Mesothelial cell of epicardium (in vitro differentiated cells): ENCODE measurements around the gene EFCAB8. TPM values are rescaled to one million over a fixed set of nuclear protein-coding genes. Genes with fewer than 3 reads are reported as not detected.

Experiments used
- DNase-seq, 2 experiments: peaks; one replicate each; pipeline ENCODE4 v3.0.0; 2021; ENCODE audit warnings: low spot score in 2 of 2; ENCODE audit not compliant: unreplicated experiment in 2 of 2
- H3K27ac Mint-ChIP-seq: 2 replicates; pipeline ENCODE4 v1.8.0; 2021; ENCODE audit warnings: mixed read lengths
- H3K27me3 Mint-ChIP-seq: 2 replicates; pipeline ENCODE4 v1.8.0; 2021; ENCODE audit warnings: low read depth, mixed read lengths
- H3K36me3 Mint-ChIP-seq: 2 replicates; pipeline ENCODE4 v1.8.0; 2021; ENCODE audit warnings: mixed read lengths
- H3K4me1 Mint-ChIP-seq: 2 replicates; pipeline ENCODE4 v1.8.0; 2021; ENCODE audit warnings: mixed read lengths
- H3K4me3 Mint-ChIP-seq: 2 replicates; pipeline ENCODE4 v1.8.0; 2021; ENCODE audit warnings: mild to moderate bottlenecking, moderate library complexity, mixed read lengths
- H3K9me3 Mint-ChIP-seq: 2 replicates; pipeline ENCODE4 v1.8.0; 2021; ENCODE audit warnings: mixed read lengths
- CTCF ChIP-seq: fragments of 200-600 bp; sonication (generic); IDR thresholded peaks from one replicate; pipeline ENCODE4 v1.5.0; 2021; ENCODE audit warnings: antibody characterized with exemption; ENCODE audit not compliant: unreplicated experiment
- total RNA-seq: library from RNA; stranded (reverse); gene quantifications from 3 replicates; pipeline ENCODE4 v1.2.1, GENCODE V29; 2021

EFCAB8 gene
- total RNA-seq, 1 donor from 2014 or later = 0.47 TPM

- H3K36me3 Mint-ChIP-seq = no peaks in the 10 kb centered on the region
Measured at GRCh38 chr20:32986331-32986966, 127.7 kb downstream of the EFCAB8 start.

GRCh38 chr20:32987044-32987825 is 128.5 kb downstream of the EFCAB8 start:
- peaks cover 4% of the 10 kb centered on the region for H3K4me1 Mint-ChIP-seq
- H3K4me3 Mint-ChIP-seq = no peak overlapping the region
- H3K9me3 Mint-ChIP-seq = no peaks in the 10 kb centered on the region
- DNase-seq = no peak
- H3K27ac Mint-ChIP-seq = no peak overlapping the region
- no peaks in the 10 kb centered on the region for H3K36me3 Mint-ChIP-seq
- H3K27me3 Mint-ChIP-seq = no peaks in the 10 kb centered on the region
- no peak for TF ChIP-seq CTCF

More at GRCh38 chr20:32986331-32986966, 127.7 kb downstream of the EFCAB8 start:
- H3K4me1 Mint-ChIP-seq = peaks cover 4% of the 10 kb centered on the region
- DNase-seq = no peak
- TF ChIP-seq CTCF = no peak
- no peak overlapping the region for H3K4me3 Mint-ChIP-seq
- no peak overlapping the region for H3K27ac Mint-ChIP-seq
- H3K9me3 Mint-ChIP-seq = peaks cover under 1% of the 10 kb centered on the region
- no peaks in the 10 kb centered on the region for H3K27me3 Mint-ChIP-seq

- no peaks in the 10 kb centered on the region for H3K9me3 Mint-ChIP-seq
- no peaks in the 10 kb centered on the region for H3K36me3 Mint-ChIP-seq
- no peaks in the 10 kb centered on the region for H3K4me1 Mint-ChIP-seq
- H3K27ac Mint-ChIP-seq = no peak overlapping the region
- no peak overlapping the region for H3K4me3 Mint-ChIP-seq
- no peak for TF ChIP-seq CTCF
- H3K27me3 Mint-ChIP-seq = no peaks in the 10 kb centered on the region
- DNase-seq = no peak
Measured at GRCh38 chr20:32988008-32988407, 129.3 kb downstream of the EFCAB8 start.

- TF ChIP-seq CTCF = no peak
- H3K36me3 Mint-ChIP-seq = no peaks in the 10 kb centered on the region
- DNase-seq = no peak
- H3K4me3 Mint-ChIP-seq = no peak overlapping the region
- no peaks in the 10 kb centered on the region for H3K4me1 Mint-ChIP-seq
- H3K27ac Mint-ChIP-seq = no peak overlapping the region
- H3K9me3 Mint-ChIP-seq = peaks cover 4% of the 10 kb centered on the region
- no peaks in the 10 kb centered on the region for H3K27me3 Mint-ChIP-seq
Measured at GRCh38 chr20:32989507-32990283, 131.0 kb downstream of the EFCAB8 start.

- Mint-ChIP-seq H3K27ac (no peak overlapping the region), H3K9me3 (peaks cover 11% of the 10 kb centered on the region)
- TF ChIP-seq CTCF = no peak
Measured at GRCh38 chr20:32990426-32990825, 131.7 kb downstream of the EFCAB8 start.

More at GRCh38 chr20:32990426-32990825, 131.7 kb downstream of the EFCAB8 start:
- Mint-ChIP-seq H3K27me3 (no peaks in the 10 kb centered on the region), H3K4me3 (no peak overlapping the region), H3K36me3 (no peaks in the 10 kb centered on the region), H3K4me1 (no peaks in the 10 kb centered on the region)
- DNase-seq = no peak
